AG04450 (cell line): ENCODE results near the gene KRTAP10-8. TPM values are rescaled to one million over a fixed set of nuclear protein-coding genes. Genes with fewer than 3 reads are reported as not detected.

ENCODE experiments used
- CTCF ChIA-PET: fragments of 300-600, 350-600 bp; formaldehyde crosslinking; extraction: SDS; loops from one replicate; lab custom pipeline; 2022; ENCODE audit warnings: antibody characterized with exemption, inconsistent platforms; lab: Charles Lee
- POLR2A ChIA-PET: fragments of 350-600 bp; formaldehyde crosslinking; extraction: SDS; loops from one replicate; lab custom pipeline; 2021; ENCODE audit warnings: antibody characterized with exemption, inconsistent platforms; lab: Yijun Ruan, JAX
- DNase-seq: peaks from one replicate; pipeline ENCODE4 v3.0.0-alpha.2; 2011; ENCODE audit warnings: low read depth, low spot score
- H3K27ac ChIP-seq: one replicate; pipeline ENCODE4 v1.5.1; 2012; ENCODE audit warnings: low read depth, low read length, control low read depth
- H3K27me3 ChIP-seq: one replicate; pipeline ENCODE4 v1.6.0; 2012; ENCODE audit warnings: low read length; ENCODE audit not compliant: control insufficient read depth, insufficient read depth
- H3K4me3 ChIP-seq: 2 replicates; pipeline ENCODE4 v1.5.1; 2011; ENCODE audit warnings: mild to moderate bottlenecking, low read depth, low read length, control low read depth
- H3K9me3 ChIP-seq: 2 replicates; pipeline ENCODE4 v1.5.1; 2012; ENCODE audit warnings: low read length; ENCODE audit not compliant: control insufficient read depth, insufficient read depth
- CTCF ChIP-seq: IDR thresholded peaks from 2 replicates; pipeline ENCODE4 v1.5.1; 2011; ENCODE audit warnings: low read depth, low read length, control low read depth, inconsistent platforms
- polyA plus RNA-seq: library from polyadenylated mRNA; depleted of rRNA; stranded (reverse); fragments of >200 nt; gene quantifications from 2 replicates; pipeline ENCODE4 v1.2.3, GENCODE V29; 2011

The KRTAP10-8 gene
- polyA plus RNA-seq, 1 experiment, result not detected

GRCh38 chr21:44574457-44575306 is 37.2 kb upstream of the KRTAP10-8 start:
- ChIA-PET CTCF (no interaction called here), POLR2A (no interaction called here)
- no peak for DNase-seq
- Histone ChIP-seq H3K27ac (no peak overlapping the region), H3K9me3 (peaks cover 20% of the 10 kb centered on the region), H3K27me3 (no peaks in the 10 kb centered on the region), H3K4me3 (no peak overlapping the region)
- no peak for TF ChIP-seq CTCF

- no peak for TF ChIP-seq CTCF
- peaks cover 28% of the 10 kb centered on the region for H3K9me3 ChIP-seq
- POLR2A ChIA-PET, result no interaction called here
- CTCF ChIA-PET, result no interaction called here
- H3K27me3 ChIP-seq, result no peaks in the 10 kb centered on the region
- DNase-seq, result no peak
- no peak overlapping the region for H3K4me3 ChIP-seq
- H3K27ac ChIP-seq, result no peak overlapping the region
Measured at GRCh38 chr21:44575307-44576024, 36.4 kb upstream of the KRTAP10-8 start.

GRCh38 chr21:44576025-44576420 is 35.9 kb upstream of the KRTAP10-8 start:
- Histone ChIP-seq H3K9me3 (peaks cover 31% of the 10 kb centered on the region), H3K27me3 (no peaks in the 10 kb centered on the region), H3K27ac (no peak overlapping the region), H3K4me3 (no peak overlapping the region)
- CTCF ChIA-PET, result no interaction called here
- POLR2A ChIA-PET, result no interaction called here
- no peak for TF ChIP-seq CTCF
- no peak for DNase-seq

- POLR2A ChIA-PET, result no interaction called here
- Histone ChIP-seq H3K4me3 (no peak overlapping the region), H3K27ac (no peak overlapping the region), H3K27me3 (no peaks in the 10 kb centered on the region), H3K9me3 (peaks cover 30% of the 10 kb centered on the region)
- no peak for TF ChIP-seq CTCF
- CTCF ChIA-PET, result no interaction called here
- no peak for DNase-seq
Measured at GRCh38 chr21:44578371-44579055, 33.4 kb upstream of the KRTAP10-8 start.
